ENCODE measurements around the gene MORN1. TPM values are rescaled to one million over a fixed set of nuclear protein-coding genes. Genes with fewer than 3 reads are reported as not detected.
A peak's percentile ranks its signal among the peaks of the same experiment; 100 is the strongest.

MORN1 gene
- total and polyA plus RNA-seq, 9 of the 15 experiments (the other 6 are each of a cell fraction or from before 2014, with no cell fraction given) = 0.24 to 9.3 (median 4.2) TPM

DNA sequence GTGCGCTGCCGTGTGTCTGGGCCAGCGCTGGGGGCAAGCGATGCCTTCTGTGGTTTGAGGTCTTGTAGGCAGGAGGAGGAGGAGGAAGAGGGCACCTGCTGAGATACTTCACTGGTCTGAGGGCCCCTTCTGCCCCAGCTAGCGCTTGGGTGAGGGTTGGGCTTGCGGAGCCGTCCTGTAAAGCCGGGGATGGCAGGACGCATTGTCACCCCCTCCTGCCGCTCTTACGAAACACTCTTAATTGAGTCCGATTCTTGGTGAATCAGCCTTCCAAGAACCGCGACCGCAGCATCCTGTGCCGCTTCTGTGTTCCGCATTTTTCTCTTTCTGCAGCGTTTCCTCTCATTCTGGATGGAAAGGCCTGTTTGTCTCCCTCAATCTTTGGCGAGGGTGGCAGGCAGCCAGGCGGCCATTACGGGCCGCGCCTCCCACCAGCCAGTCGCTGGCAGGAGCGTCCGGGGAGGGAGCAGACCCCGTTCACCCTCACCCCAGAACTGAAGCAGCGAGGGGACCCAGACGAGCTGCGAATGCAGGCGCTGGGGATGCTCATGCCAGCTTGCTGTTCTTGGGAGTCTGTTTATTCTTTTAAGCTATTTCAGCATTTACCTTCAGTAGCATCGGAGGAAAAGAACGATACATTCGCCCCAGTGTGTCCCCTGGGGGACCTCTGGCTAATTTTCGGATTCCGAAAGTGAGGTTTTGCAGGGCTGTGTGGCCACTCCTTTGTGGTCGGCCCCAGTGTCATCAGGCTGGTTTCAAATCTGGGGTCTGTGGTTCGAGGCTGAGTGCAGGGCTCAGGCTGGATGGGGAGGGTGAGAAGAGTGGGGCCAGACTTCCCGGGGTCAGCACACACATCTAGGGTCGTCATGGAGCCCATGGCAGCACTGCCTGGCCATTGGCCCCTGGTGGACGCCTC is 100.5 kb downstream of the MORN1 start (continued):
- peak in 1 of 2 experiments; percentile 57; a peak in 2 of 4 replicates for TF ChIP-seq RCOR1 (IDR thresholded peaks at IDR 0.05; ENCODE audit: borderline replicate concordance in 1 of 2, low read depth in 2 of 2, low read length in 2 of 2)
- peak; percentile 69 for TF ChIP-seq EP300 (IDR thresholded peaks at IDR 0.05; ENCODE audit: low read length)
- no peak for TF ChIP-seq ADNP (tag; IDR thresholded peaks at IDR 0.05)
- peak; percentile 39; the same call in 1 of the 2 replicates for TF ChIP-seq NR4A1 (CRISPR knock-in tag; IDR thresholded peaks at IDR 0.05)
- TF ChIP-seq NR4A1 (tag; IDR thresholded peaks at IDR 0.05) = no peak
- no peak for TF ChIP-seq E2F8 (IDR thresholded peaks at IDR 0.05; ENCODE audit: low read depth, partially characterized antibody)
- TF ChIP-seq ELF4 (CRISPR knock-in tag; IDR thresholded peaks at IDR 0.05) = 0 out of 2 replicates have a peak, but pooled peaks have one; percentile 48
- TF ChIP-seq SETDB1 (IDR thresholded peaks at IDR 0.05; ENCODE audit: low read length) = no peak
- TF ChIP-seq HDAC3 (IDR thresholded peaks at IDR 0.05; ENCODE audit: borderline replicate concordance, partially characterized antibody) = no peak
- peak in 2 of 3 experiments; percentile 76 to 91 for TF ChIP-seq YY1 (IDR thresholded peaks at IDR 0.05; ENCODE audit: borderline replicate concordance in 1 of 3, control insufficient read depth in 1 of 3, extremely low read depth in 1 of 3, insufficient read depth in 3 of 3, insufficient read length in 1 of 3, insufficient replicate concordance in 2 of 3, low read depth in 1 of 3, low read length in 2 of 3)
- TF ChIP-seq CREM (IDR thresholded peaks at IDR 0.05; ENCODE audit: low read depth) = 0 out of 2 replicates have a peak, but pooled peaks have one; percentile 17
- peak; percentile 44; the same call in 1 of the 2 replicates for TF ChIP-seq ZSCAN29 (IDR thresholded peaks at IDR 0.05)
- TF ChIP-seq HDGF (IDR thresholded peaks at IDR 0.05) = no peak
- 0 out of 2 replicates have a peak, but pooled peaks have one; percentile 32 for TF ChIP-seq ZNF766 (CRISPR knock-in tag; conservative IDR thresholded peaks at IDR 0.05)
- peak; percentile 69 for TF ChIP-seq NFIC (IDR thresholded peaks at IDR 0.05)
- peak; percentile 61; the same call in 1 of the 2 replicates for TF ChIP-seq SMARCA4 (IDR thresholded peaks at IDR 0.05)
- TF ChIP-seq, protein P1, sequence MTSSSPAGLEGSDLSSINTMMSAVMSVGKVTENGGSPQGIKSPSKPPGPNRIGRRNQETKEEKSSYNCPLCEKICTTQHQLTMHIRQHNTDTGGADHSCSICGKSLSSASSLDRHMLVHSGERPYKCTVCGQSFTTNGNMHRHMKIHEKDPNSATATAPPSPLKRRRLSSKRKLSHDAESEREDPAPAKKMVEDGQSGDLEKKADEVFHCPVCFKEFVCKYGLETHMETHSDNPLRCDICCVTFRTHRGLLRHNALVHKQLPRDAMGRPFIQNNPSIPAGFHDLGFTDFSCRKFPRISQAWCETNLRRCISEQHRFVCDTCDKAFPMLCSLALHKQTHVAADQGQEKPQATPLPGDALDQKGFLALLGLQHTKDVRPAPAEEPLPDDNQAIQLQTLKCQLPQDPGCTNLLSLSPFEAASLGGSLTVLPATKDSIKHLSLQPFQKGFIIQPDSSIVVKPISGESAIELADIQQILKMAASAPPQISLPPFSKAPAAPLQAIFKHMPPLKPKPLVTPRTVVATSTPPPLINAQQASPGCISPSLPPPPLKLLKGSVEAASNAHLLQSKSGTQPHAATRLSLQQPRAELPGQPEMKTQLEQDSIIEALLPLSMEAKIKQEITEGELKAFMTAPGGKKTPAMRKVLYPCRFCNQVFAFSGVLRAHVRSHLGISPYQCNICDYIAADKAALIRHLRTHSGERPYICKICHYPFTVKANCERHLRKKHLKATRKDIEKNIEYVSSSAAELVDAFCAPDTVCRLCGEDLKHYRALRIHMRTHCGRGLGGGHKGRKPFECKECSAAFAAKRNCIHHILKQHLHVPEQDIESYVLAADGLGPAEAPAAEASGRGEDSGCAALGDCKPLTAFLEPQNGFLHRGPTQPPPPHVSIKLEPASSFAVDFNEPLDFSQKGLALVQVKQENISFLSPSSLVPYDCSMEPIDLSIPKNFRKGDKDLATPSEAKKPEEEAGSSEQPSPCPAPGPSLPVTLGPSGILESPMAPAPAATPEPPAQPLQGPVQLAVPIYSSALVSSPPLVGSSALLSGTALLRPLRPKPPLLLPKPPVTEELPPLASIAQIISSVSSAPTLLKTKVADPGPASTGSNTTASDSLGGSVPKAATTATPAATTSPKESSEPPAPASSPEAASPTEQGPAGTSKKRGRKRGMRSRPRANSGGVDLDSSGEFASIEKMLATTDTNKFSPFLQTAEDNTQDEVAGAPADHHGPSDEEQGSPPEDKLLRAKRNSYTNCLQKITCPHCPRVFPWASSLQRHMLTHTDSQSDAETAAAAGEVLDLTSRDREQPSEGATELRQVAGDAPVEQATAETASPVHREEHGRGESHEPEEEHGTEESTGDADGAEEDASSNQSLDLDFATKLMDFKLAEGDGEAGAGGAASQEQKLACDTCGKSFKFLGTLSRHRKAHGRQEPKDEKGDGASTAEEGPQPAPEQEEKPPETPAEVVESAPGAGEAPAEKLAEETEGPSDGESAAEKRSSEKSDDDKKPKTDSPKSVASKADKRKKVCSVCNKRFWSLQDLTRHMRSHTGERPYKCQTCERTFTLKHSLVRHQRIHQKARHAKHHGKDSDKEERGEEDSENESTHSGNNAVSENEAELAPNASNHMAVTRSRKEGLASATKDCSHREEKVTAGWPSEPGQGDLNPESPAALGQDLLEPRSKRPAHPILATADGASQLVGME (CRISPR knock-in tag; IDR thresholded peaks at IDR 0.05) = no peak
- TF ChIP-seq ESRRA (IDR thresholded peaks at IDR 0.05; ENCODE audit: borderline replicate concordance, low read depth) = peak; percentile 84; the same call in 1 of the 2 replicates
- no peak for TF ChIP-seq ZNF830 (CRISPR knock-in tag; IDR thresholded peaks at IDR 0.05)
- peak; percentile 85 for TF ChIP-seq CEBPB (tag; IDR thresholded peaks at IDR 0.05)

Data from K562 (cell line).